GM12875 (cell line): Measurements from ENCODE around the gene NR1H4.
"Not testable (repeated sequence)": the region's sequence is repeated elsewhere in the genome, so short reads cannot be mapped to it uniquely, and the experiment has no call there.

Experiments
- H3K4me3 ChIP-seq: one replicate; pipeline ENCODE4 v1.5.1; 2011; ENCODE audit warnings: low read depth, low read length, control low read depth
- TF ChIP-seq, protein P1 (sequence below): IDR thresholded peaks from 2 replicates; pipeline ENCODE4 v1.5.1; 2011; ENCODE audit warnings: low read depth, mild to moderate bottlenecking, control low read depth, inconsistent platforms, low read length, moderate library complexity, borderline replicate concordance; ENCODE audit not compliant: insufficient read depth

Gene NR1H4

GRCh38 chr12:100473716-100474150 is at the start of gene NR1H4:
Gene NR1H4 (plus strand): TSS chr12:100473866. CDS start chr12:100493324, 19,458 bp downstream.
- H3K4me3 ChIP-seq, result no peak within 1 kb of the TSS
- TF ChIP-seq, protein P1, sequence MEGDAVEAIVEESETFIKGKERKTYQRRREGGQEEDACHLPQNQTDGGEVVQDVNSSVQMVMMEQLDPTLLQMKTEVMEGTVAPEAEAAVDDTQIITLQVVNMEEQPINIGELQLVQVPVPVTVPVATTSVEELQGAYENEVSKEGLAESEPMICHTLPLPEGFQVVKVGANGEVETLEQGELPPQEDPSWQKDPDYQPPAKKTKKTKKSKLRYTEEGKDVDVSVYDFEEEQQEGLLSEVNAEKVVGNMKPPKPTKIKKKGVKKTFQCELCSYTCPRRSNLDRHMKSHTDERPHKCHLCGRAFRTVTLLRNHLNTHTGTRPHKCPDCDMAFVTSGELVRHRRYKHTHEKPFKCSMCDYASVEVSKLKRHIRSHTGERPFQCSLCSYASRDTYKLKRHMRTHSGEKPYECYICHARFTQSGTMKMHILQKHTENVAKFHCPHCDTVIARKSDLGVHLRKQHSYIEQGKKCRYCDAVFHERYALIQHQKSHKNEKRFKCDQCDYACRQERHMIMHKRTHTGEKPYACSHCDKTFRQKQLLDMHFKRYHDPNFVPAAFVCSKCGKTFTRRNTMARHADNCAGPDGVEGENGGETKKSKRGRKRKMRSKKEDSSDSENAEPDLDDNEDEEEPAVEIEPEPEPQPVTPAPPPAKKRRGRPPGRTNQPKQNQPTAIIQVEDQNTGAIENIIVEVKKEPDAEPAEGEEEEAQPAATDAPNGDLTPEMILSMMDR, result no peak

DNA sequence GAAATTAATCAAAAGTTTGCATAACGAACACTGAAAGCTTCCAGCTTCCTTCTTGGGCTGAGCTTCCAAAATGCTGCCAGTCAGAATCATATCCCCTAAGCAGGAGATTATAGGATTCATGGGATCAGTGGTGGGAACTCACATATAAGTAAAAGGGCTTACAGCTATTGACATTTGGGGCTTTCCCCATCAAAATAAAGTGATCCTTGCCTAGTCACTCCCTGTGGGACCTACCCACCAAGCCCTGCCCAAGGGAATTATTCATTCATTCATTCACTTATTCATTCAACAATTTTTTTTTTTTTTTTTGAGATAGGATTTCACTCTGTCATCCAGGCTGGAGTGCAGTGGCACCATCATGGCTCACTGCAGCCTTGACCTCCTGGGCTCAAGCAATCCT is 47.5 kb upstream of the NR1H4 start:
- no peak overlapping the region for H3K4me3 ChIP-seq
- TF ChIP-seq, protein P1, result no peak

DNA sequence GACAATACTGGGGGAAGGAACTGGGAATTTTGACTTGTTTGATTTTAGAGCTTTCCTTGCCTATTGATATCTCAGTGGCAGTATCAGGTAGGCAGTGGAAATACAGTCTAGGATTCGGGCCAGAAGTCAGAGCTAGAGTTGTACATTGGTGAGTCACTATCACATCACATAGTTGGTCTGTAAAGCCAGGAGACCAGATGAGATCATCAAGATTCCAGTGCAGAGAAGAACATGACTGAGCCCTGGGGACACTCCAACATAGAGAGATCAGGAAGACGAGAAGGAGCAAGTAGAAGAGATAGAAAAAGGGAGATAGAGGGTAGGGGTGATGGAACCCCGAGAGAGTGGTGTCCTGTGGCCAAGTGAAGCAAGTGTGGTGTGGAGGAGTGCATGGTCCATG is 46.6 kb upstream of the NR1H4 start:
- H3K4me3 ChIP-seq, result no peak overlapping the region
- TF ChIP-seq, protein P1, result no peak

DNA sequence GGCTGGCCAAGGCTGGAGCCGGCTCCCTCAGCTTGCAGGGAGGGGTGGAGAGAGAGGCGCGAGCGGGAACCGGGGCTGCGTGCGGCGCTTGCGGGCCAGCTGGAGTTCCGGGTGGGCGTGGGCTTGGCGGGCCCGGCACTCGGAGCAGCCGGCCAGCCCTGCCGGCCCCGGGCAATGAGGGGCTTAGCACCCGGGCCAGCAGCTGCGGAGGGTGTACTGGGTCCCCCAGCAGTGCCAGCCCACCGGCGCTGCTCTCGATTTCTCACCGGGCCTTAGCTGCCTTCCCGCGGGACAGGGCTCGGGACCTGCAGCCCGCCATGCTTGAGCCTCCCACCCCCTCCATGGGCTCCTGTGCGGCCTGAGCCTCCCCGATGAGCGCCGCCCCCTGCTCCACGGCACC is 43.4 kb upstream of the NR1H4 start:
- not testable (repeated sequence) for H3K4me3 ChIP-seq

GRCh38 chr12:100433701-100434100 is 40.0 kb upstream of the NR1H4 start:
- no peak overlapping the region for H3K4me3 ChIP-seq
- TF ChIP-seq, protein P1, result no peak

- H3K4me3 ChIP-seq, result no peak overlapping the region
- TF ChIP-seq, protein P1, result no peak
These were observed 39.5 kb upstream of the NR1H4 start for GRCh38 chr12:100434177-100434576.

DNA sequence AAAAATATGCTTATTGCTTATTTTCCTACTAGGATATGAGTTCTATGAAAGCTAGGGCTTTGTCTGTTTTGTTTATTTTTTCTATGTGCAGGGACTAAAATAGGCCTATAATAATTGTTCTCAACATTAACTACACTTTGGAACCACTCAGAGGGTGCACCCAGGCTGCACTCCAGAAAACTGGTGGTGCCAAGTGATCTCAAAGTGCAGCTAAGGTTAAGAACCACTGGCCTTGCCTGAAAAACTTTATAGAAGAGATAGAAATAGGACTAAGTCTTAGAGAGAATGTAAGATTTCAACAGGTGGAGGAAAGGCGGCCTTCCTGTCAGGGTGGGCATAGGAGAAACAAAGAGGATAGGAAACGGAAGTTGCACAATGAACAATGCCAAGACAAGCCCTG is 37.7 kb upstream of the NR1H4 start:
- TF ChIP-seq, protein P1, result no peak
- H3K4me3 ChIP-seq, result no peak overlapping the region
